Body of pancreas (tissue), 4 donors: ENCODE data around the gene DFFB. TPM values are rescaled to one million over a fixed set of nuclear protein-coding genes. Genes with fewer than 3 reads are reported as not detected.

ENCODE experiments used
- ATAC-seq: fragments of 150-250 bp; one replicate; pipeline ENCODE4 v1.9.1; 2016
- DNase-seq, 4 donors: peaks; one replicate each; pipeline ENCODE4 v3.0.0-alpha.2; 2019
- H3K27ac ChIP-seq, 4 donors: fragments of 200-600 bp; sonication (generic); 1 replicate in 3 of 4; 2 replicates in 1 of 4; pipeline versions ENCODE4 v1.5.1 to v1.6.1; 2016 to 2019; ENCODE audit warnings: mild to moderate bottlenecking in 1 of 4, mixed read lengths in 1 of 4, moderate library complexity in 1 of 4
- H3K27me3 ChIP-seq, 2 donors: fragments of 200-600 bp; sonication (generic); one replicate each; pipeline ENCODE4 v1.6.0; 2016; ENCODE audit warnings: mild to moderate bottlenecking in 1 of 2
- H3K36me3 ChIP-seq, 2 donors: fragments of 200-600 bp; sonication (generic); replicated peaks in 1 of 2; 2 replicates each; pipeline ENCODE4 v1.5.1; 2016; ENCODE audit warnings: low read depth in 2 of 2; ENCODE audit not compliant: insufficient read depth in 1 of 2
- H3K4me1 ChIP-seq: fragments of 200-600 bp; sonication (generic); one replicate; pipeline ENCODE4 v1.6.0; 2016
- H3K4me3 ChIP-seq, 2 donors: fragments of 200-600 bp; sonication (generic); 1 replicate in 1 of 2; 2 replicates in 1 of 2; pipeline ENCODE4 v1.5.1; 2016 to 2019
- H3K9me3 ChIP-seq, 3 donors: fragments of 200-600 bp; sonication (generic); 1 replicate in 2 of 3; 2 replicates in 1 of 3; pipeline ENCODE4 v1.5.1; 2016
- CTCF ChIP-seq, 7 experiments: fragments of 450-650 bp in 4 of 7; fragments of 200-600 bp in 3 of 7; sonication (generic) in 3 of 7; IDR thresholded peaks; one replicate each; pipeline ENCODE4 v1.5.1; 2016 to 2019; ENCODE audit warnings: antibody characterized with exemption in 7 of 7
- POLR2A ChIP-seq, 3 donors: fragments of 450-650 bp; IDR thresholded peaks; one replicate each; pipeline ENCODE4 v1.6.1; 2016; ENCODE audit warnings: antibody characterized with exemption in 3 of 3, mild to moderate bottlenecking in 2 of 3
- WGBS, 2 donors: methylation state at CpG; one replicate each; pipeline ENCODE4 v1.1.5; 2017; 5-methylcytosine and 5-hydroxymethylcytosine counted together
- intact Hi-C: fragments of 100-400 bp; cut with DNase I; formaldehyde crosslinking; loops from one replicate; pipeline ENCODE4 v1.15.1; 2023
- total RNA-seq, 2 donors: library from RNA; depleted of rRNA; stranded (reverse); fragments of >200 nt; gene quantifications; one replicate each; pipeline ENCODE4 v1.1.0, GENCODE V29; 2016

DFFB gene
- total RNA-seq, 2 donors from 2014 or later, result 6.5 to 13.5 TPM

GRCh38 chr1:3865606-3866160 is 8.4 kb downstream of the DFFB start:
- no peak overlapping the region for H3K27ac ChIP-seq
- no peak for TF ChIP-seq CTCF (IDR thresholded peaks at IDR 0.05)
- no peak for TF ChIP-seq POLR2A (IDR thresholded peaks at IDR 0.05)
- no peaks in the 10 kb centered on the region for H3K27me3 ChIP-seq
- no peak overlapping the region for H3K4me3 ChIP-seq
- H3K9me3 ChIP-seq, result no peaks in the 10 kb centered on the region
- intact Hi-C loops, result no loop called here
- H3K4me1 ChIP-seq, result no peaks in the 10 kb centered on the region
- H3K36me3 ChIP-seq, result peaks cover 0 to 2% of the 10 kb centered on the region in 2 donors
- WGBS, 2 donors, result 82 to 96% methylated on average over 16 to 18 of the region's 18 CpGs
- ATAC-seq (no peak), DNase-seq (no peak)

- no peak for TF ChIP-seq CTCF (IDR thresholded peaks at IDR 0.05)
- TF ChIP-seq POLR2A (IDR thresholded peaks at IDR 0.05), result no peak
- 72 to 89% methylated on average over 13 of the region's 13 CpGs for WGBS, 2 donors
- no peak overlapping the region for H3K27ac ChIP-seq
- H3K9me3 ChIP-seq, result no peaks in the 10 kb centered on the region
- no peaks in the 10 kb centered on the region for H3K4me1 ChIP-seq
- ATAC-seq (no peak), DNase-seq (no peak)
- no peak overlapping the region for H3K4me3 ChIP-seq
- intact Hi-C loops, result no loop called here
- no peaks in the 10 kb centered on the region for H3K27me3 ChIP-seq
- H3K36me3 ChIP-seq, result peaks cover 0 to 2% of the 10 kb centered on the region in 2 donors
These were observed 11.3 kb downstream of the DFFB start for GRCh38 chr1:3868464-3869006.

- Histone ChIP-seq H3K36me3 (peaks cover 0 to 7% of the 10 kb centered on the region in 2 donors), H3K4me1 (no peaks in the 10 kb centered on the region), H3K9me3 (no peaks in the 10 kb centered on the region), H3K27me3 (no peaks in the 10 kb centered on the region), H3K4me3 (no peak overlapping the region), H3K27ac (no peak overlapping the region)
- intact Hi-C loops, result no loop called here
- DNase-seq (no peak), ATAC-seq (no peak)
- no peak for TF ChIP-seq CTCF (IDR thresholded peaks at IDR 0.05)
- no peak for TF ChIP-seq POLR2A (IDR thresholded peaks at IDR 0.05)
- 84 to 89% methylated on average over 3 to 12 of the region's 18 CpGs for WGBS, 2 donors
These were observed 12.6 kb downstream of the DFFB start for GRCh38 chr1:3869751-3870301.

- DNase-seq (no peak), ATAC-seq (no peak)
- 96% methylated on average over 7 of the region's 7 CpGs for WGBS, 2 donors
- intact Hi-C loops, result no loop called here
- Histone ChIP-seq H3K9me3 (no peaks in the 10 kb centered on the region), H3K27ac (no peak overlapping the region), H3K4me1 (no peaks in the 10 kb centered on the region), H3K4me3 (no peak overlapping the region), H3K27me3 (no peaks in the 10 kb centered on the region), H3K36me3 (peaks cover 0 to 7% of the 10 kb centered on the region in 2 donors)
- TF ChIP-seq CTCF (IDR thresholded peaks at IDR 0.05), result no peak
- no peak for TF ChIP-seq POLR2A (IDR thresholded peaks at IDR 0.05)
These were observed 14.2 kb downstream of the DFFB start for GRCh38 chr1:3871451-3871805.

DNA sequence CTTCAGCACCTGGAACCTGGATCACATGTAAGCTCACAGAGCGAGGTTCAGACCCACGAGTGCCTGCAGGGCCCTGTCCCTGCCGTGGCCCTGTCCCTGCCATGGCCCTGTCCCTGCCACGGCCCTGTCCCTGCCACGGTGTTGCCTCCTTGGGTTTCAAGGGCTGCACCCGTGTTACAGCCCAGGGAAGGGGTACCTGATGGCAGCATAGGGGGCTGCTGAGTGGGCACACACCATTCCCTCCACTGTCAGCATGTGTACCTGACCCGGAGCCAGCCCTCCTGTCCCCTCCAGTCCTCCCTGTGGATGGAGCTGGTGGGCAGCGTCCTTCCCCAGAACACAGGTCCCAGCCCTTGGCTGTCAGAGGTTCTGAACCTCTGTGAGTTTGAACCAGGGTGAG is 15.3 kb downstream of the DFFB start:
- H3K4me3 ChIP-seq, result no peak overlapping the region
- no peaks in the 10 kb centered on the region for H3K9me3 ChIP-seq
- WGBS, 2 donors, result 79 to 96% methylated on average over 3 to 8 of the region's 8 CpGs
- ATAC-seq, result no peak
- DNase-seq, result no peak
- H3K27me3 ChIP-seq, result no peaks in the 10 kb centered on the region
- intact Hi-C loops, result no loop called here
- H3K27ac ChIP-seq, result no peak overlapping the region
- no peak for TF ChIP-seq CTCF (IDR thresholded peaks at IDR 0.05)
- TF ChIP-seq POLR2A (IDR thresholded peaks at IDR 0.05), result no peak
- no peaks in the 10 kb centered on the region for H3K4me1 ChIP-seq
- peaks cover 0 to 7% of the 10 kb centered on the region in 2 donors for H3K36me3 ChIP-seq
